ENCODE data around the gene ARHGEF28.

The ARHGEF28 gene

DNA sequence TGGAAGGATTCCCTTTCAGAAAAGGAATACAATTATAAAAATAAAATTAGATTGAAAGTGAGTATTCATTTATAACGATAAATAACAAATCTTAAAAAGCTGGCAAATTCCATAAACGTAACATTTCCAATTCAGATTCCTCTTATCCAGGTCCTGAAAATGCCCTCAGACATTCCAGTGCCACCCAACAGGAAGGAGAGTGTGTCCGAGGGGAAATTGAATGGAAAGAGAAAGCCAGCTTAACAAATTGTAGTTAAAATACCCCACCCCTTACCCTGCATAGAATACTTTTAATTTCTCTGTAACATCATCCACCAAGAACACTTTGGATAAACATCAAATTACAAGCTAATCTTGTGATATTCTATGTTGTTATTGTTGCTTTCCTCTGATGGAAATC lies 72.0 kb downstream of the ARHGEF28 start:
- no peak for DNase-seq (ENCODE audit: low read depth)

DNA sequence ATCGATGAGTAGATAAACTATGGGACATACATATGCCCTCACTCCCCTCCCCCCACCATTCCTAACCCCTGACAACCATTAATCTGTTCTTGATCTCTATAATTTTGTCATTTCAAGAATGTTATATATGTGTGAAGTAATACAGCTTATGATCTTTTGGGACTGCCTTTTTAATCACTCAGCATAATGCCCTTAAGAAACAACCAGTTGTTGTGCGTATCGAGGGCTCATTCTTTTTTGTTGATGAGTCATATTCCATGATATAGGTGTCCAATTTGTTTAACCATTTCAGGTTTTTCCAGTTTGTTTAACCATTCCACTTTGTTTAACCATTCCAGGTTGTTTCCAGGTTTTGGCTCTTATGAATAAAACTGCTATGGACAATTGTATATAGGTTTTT lies 75.6 kb downstream of the ARHGEF28 start:
- DNase-seq (ENCODE audit: low read depth) = no peak

DNA sequence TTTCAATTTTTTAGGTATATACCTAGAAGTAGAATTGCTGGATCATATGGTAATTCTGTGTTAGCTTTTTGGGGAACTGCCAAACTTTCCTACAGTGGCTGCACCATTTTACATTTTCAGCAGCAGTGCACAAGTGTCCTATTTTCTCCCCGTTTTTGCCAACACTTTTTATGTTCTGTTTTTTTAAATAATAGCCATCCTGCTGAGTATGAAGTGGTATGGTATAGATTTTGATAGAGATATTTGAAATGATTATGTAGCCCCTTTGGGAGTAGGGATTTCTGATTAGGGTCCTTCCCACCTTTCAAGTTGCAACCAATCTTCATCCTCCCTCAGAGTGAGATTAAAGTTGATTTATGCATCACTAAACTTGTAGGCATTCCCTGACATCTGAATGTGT lies 76.5 kb downstream of the ARHGEF28 start:
- no peak for DNase-seq (ENCODE audit: low read depth)

DNA sequence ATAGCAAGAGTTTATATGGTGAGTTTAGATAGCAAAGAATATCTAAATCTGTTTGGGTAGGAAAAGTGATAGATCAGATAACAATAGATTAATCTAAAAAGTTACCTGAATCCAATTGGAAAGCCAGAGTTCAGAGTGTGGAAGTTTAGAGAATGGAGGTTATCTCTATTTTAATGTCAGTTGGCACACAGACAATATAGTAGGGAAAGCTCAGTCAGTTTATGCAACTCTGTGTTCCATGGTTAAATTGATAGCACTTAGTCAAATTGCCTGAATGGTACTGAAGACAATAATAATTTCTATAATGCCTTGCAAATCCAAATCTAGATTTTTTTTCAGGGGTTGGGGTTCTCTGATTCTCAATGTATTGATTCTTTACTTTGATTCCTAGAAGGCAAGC lies 77.0 kb downstream of the ARHGEF28 start:
- DNase-seq (ENCODE audit: low read depth) = no peak

- DNase-seq (ENCODE audit: low read depth) = no peak
Observed at GRCh38 chr5:73705364-73705763, 79.4 kb downstream of the ARHGEF28 start.

- DNase-seq (ENCODE audit: low read depth) = no peak
Observed at GRCh38 chr5:73706963-73707362, 81.0 kb downstream of the ARHGEF28 start.

DNA sequence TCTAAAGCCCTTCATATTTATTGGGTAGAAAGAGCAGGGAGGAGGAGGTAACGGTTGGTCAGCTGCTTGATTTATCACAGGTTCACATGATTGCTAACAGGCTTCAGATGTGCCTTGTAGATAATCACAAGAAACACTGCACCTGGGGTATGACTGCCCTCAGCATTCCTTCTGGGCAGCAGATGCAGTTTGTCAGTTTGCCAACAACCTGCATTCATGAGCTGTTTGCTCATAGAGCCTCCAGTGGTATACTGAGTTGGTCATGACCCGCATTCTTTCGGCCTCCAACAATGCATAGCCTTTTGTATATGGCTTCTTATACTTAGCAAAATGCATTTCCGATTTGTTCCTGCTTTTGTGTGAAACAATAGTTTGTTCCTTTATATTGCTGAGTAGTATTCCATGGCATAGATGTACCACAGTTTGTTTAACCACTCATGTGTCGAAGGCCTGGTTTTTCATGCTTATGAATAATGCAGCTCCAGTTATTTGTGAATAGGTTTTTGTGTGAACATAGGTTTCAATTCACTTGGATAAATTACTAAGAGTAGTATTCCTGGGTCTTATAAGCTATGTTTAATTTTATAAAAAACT lies 83.6 kb downstream of the ARHGEF28 start:
- DNase-seq (ENCODE audit: low read depth) = no peak

- DNase-seq (ENCODE audit: low read depth) = no peak
Observed at GRCh38 chr5:73716284-73716808, 90.3 kb downstream of the ARHGEF28 start.

DNA sequence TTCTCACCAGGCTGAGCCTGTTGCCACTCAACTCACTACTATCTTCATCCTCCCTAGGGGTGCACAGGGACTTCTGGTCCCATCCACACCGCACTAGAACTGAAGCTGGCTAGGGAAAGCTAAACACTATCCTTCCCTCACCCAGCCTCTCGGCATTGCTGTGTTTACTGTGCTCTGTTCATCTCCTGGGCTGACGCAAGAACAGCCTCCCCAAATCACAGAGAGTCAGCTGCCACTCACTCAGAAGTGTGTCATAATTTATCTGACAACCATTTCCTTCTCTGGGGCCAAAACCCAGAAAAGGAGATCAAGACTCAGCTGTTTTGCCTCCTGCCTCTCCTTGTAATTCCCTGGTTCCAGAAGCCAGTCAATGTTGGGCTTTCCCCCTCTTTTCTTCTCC lies 92.8 kb downstream of the ARHGEF28 start:
- no peak for DNase-seq (ENCODE audit: low read depth)

- DNase-seq (ENCODE audit: low read depth) = no peak
Observed at GRCh38 chr5:73719632-73720031, 93.6 kb downstream of the ARHGEF28 start.

DNA sequence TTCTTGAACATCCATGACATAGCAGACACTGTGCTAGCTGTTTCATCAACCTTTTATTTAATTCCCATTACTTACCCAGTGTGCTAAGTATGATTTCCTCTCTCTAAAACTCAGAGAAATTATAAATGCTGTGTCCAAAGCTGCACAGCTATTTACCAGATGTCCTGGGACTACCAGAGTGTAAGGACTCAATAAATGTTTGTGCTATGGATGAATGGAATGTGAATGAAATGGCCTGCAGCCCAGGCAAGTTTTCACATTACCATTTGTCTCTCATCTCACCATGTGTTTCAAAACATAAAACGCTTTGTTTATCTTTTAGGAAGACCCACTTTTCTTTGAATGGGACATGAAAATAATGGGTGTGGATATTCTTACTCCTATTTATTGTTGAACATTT lies 96.2 kb downstream of the ARHGEF28 start:
- DNase-seq (ENCODE audit: low read depth) = no peak

GRCh38 chr5:73726071-73726470 lies 100.1 kb downstream of the ARHGEF28 start:
- DNase-seq (ENCODE audit: low read depth) = no peak

DNA sequence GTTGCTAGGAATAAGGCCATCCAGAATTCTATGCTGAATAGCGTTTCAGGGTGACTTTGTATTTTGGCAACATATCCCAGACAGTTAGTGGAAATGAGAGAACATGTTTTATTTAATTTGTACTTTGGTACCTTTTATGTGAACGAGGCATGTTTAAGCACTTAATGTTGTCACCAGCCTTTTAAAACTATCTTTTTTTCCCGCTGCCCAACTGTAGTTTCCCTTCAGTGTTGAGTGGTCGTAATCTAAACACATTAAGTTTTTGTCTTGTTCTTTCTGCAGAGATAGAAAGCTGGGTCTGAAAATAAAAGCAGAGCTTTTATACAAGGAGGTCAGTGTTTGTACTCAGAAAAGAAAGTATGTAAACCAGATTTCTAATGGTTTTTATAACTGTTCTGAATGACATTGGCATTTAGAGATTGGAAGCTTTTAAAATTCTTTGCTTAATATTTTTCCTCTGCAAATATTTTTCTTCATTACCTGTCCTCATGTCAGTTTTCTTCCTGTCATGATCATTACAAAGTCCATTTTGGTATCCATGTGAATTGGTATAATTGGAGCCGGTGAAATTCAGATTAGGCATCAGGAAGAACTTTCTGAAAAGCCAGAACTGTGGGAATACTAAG lies 100.7 kb downstream of the ARHGEF28 start:
- no peak for DNase-seq (ENCODE audit: low read depth)

DNA sequence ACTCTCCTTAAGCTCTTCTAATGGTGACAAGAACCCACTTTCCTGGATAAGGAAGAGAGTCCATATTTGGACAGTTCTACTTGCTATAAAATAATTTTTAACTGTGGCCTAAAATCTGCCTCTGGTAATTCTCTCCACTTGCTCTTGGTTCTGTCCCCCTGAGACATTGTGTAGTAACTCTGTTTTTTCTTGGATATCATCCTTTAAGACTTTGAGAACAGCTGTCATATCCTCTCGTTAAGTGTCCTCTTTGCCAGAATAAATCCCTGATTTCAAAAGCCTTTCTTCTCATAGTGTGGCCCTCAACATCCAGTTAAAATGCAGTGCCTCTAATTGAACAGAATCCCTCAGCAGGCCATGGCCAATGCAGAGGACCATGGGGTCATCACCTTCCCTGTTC lies 101.5 kb downstream of the ARHGEF28 start:
- no peak for DNase-seq (ENCODE audit: low read depth)

- DNase-seq (ENCODE audit: low read depth) = no peak
Observed at GRCh38 chr5:73728493-73729273, 102.7 kb downstream of the ARHGEF28 start.

- DNase-seq (ENCODE audit: low read depth) = no peak
Observed at GRCh38 chr5:73729329-73729728, 103.3 kb downstream of the ARHGEF28 start.

GRCh38 chr5:73732045-73732444 lies 106.0 kb downstream of the ARHGEF28 start:
- DNase-seq (ENCODE audit: low read depth) = no peak

DNA sequence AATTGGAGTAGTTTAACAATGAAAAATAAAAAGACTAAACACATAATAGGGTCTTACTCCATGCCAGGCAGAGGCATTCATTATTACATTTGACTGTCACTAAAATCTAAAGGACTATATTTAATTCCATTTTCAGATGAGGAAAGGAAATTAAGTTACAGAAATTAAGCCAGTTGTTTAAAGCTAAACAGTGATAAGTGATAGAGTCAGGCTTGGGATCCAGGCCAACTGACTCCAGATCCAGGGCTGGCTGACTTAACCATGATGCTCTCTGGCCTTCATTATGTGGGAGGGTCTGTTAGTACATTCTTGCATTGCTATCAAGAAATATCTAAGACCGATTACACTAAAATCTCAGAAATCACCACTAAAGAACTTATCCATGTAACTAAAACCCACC lies 107.2 kb downstream of the ARHGEF28 start:
- no peak for DNase-seq (ENCODE audit: low read depth)

- no peak for DNase-seq (ENCODE audit: low read depth)
Observed at GRCh38 chr5:73735032-73735734, 109.2 kb downstream of the ARHGEF28 start.

GRCh38 chr5:73739650-73740049 lies 113.7 kb downstream of the ARHGEF28 start:
- DNase-seq (ENCODE audit: low read depth) = no peak

- DNase-seq (ENCODE audit: low read depth) = no peak
Observed at GRCh38 chr5:73740274-73740790, 114.3 kb downstream of the ARHGEF28 start.

DNA sequence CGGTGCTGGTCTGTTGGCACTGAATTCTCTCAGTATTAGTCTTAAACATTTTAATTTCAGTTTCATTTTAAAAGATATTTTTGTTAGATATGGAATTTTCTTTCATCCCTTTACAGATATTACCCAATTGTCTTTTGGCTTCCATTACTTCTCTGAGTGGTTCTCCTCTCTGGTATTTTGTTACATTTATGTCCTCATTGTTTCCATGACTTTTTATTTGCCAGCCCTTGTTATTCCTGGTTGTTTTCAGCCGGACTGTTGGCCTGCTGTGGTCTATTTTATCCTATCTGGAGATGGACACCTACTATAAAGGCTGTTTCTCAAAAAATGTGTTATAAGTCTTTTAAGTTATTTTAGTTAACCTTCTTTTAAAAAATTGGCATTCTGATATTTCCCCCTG lies 117.2 kb downstream of the ARHGEF28 start:
- DNase-seq (ENCODE audit: low read depth) = no peak

All from stimulated activated CD8-positive, alpha-beta memory T cell treated with anti-CD3 and anti-CD28 coated beads, Interleukin-12 subunit alpha, Interleukin-12 subunit beta, amount 100 ng/mL, for 1 hour (primary cell).